H9 (cell line): Measurements from ENCODE around the gene DSP. TPM values are rescaled to one million over a fixed set of nuclear protein-coding genes. Genes with fewer than 3 reads are reported as not detected.
A peak's percentile ranks its signal among the peaks of the same experiment; 100 is the strongest.

Experiments
- DNase-seq: peaks from one replicate; pipeline ENCODE4 v3.0.0-alpha.2; 2017
- H2AFZ ChIP-seq: one replicate; pipeline ENCODE4 v1.6.1; 2013; ENCODE audit warnings: mild to moderate bottlenecking, low read length, control low read depth, moderate library complexity
- H2AK5ac ChIP-seq: 2 replicates; pipeline ENCODE4 v1.6.1; 2013; ENCODE audit warnings: low read length, control low read depth, mixed read lengths; ENCODE audit not compliant: insufficient read length
- H2BK120ac ChIP-seq: one replicate; pipeline ENCODE4 v1.6.1; 2013; ENCODE audit warnings: low read depth, mild to moderate bottlenecking, low read length, control low read depth, inconsistent platforms; ENCODE audit not compliant: poor library complexity, severe bottlenecking
- H2BK12ac ChIP-seq: 2 replicates; pipeline ENCODE4 v1.6.1; 2013; ENCODE audit warnings: low read length, control low read depth, mixed read lengths, low read depth; ENCODE audit not compliant: insufficient read length
- H2BK15ac ChIP-seq: 2 replicates; pipeline ENCODE4 v1.6.1; 2013; ENCODE audit warnings: low read depth, low read length, control low read depth
- H2BK20ac ChIP-seq: one replicate; pipeline ENCODE4 v1.6.1; 2013; ENCODE audit warnings: low read depth, mild to moderate bottlenecking, low read length, control low read depth, inconsistent platforms; ENCODE audit not compliant: poor library complexity, severe bottlenecking
- H2BK5ac ChIP-seq: 2 replicates; pipeline ENCODE4 v1.6.1; 2013; ENCODE audit warnings: low read length, control low read depth, mixed read lengths; ENCODE audit not compliant: insufficient read length
- H3K14ac ChIP-seq: 2 replicates; pipeline ENCODE4 v1.6.1; 2013; ENCODE audit warnings: low read length, control low read depth; ENCODE audit not compliant: insufficient read depth
- H3K18ac ChIP-seq: 2 replicates; pipeline ENCODE4 v1.6.1; 2013; ENCODE audit warnings: low read depth, mild to moderate bottlenecking, mixed read lengths, low read length, control low read depth; ENCODE audit not compliant: insufficient read length
- H3K23ac ChIP-seq: 2 replicates; pipeline ENCODE4 v1.6.1; 2013; ENCODE audit warnings: low read length, control low read depth, mixed read lengths, low read depth; ENCODE audit not compliant: insufficient read length
- H3K23me2 ChIP-seq: 2 replicates; pipeline ENCODE4 v1.6.1; 2013; ENCODE audit warnings: low read depth, mild to moderate bottlenecking, mixed read lengths, low read length, control low read depth; ENCODE audit not compliant: insufficient read length, poor library complexity, severe bottlenecking
- H3K27ac ChIP-seq: 2 replicates; pipeline ENCODE4 v1.5.1; 2013; ENCODE audit warnings: low read length, control low read depth, mixed read lengths, low read depth; ENCODE audit not compliant: insufficient read length
- H3K27me3 ChIP-seq: 2 replicates; pipeline ENCODE4 v1.6.1; 2013; ENCODE audit warnings: low read length, control low read depth, inconsistent platforms; ENCODE audit not compliant: insufficient read depth
- H3K4ac ChIP-seq: 2 replicates; pipeline ENCODE4 v1.6.1; 2013; ENCODE audit warnings: low read depth, mild to moderate bottlenecking, control low read depth, inconsistent platforms, low read length, moderate library complexity
- H3K4me1 ChIP-seq: 2 replicates; pipeline ENCODE4 v1.6.1; 2013; ENCODE audit warnings: low read length, control low read depth, inconsistent platforms; ENCODE audit not compliant: insufficient read depth
- H3K4me2 ChIP-seq: 2 replicates; pipeline ENCODE4 v1.6.1; 2013; ENCODE audit warnings: low read length, control low read depth, mixed read lengths; ENCODE audit not compliant: insufficient read length, insufficient read depth
- H3K56ac ChIP-seq: 2 replicates; pipeline ENCODE4 v1.6.1; 2013; ENCODE audit warnings: low read depth, mild to moderate bottlenecking, mixed read lengths, low read length, control low read depth; ENCODE audit not compliant: insufficient read length
- H3K79me1 ChIP-seq: 2 replicates; pipeline ENCODE4 v1.6.1; 2013; ENCODE audit warnings: low read depth, mild to moderate bottlenecking, moderate library complexity, low read length, control low read depth, inconsistent platforms; ENCODE audit not compliant: insufficient read depth, poor library complexity, severe bottlenecking
- H3K79me2 ChIP-seq: 2 replicates; pipeline ENCODE4 v1.6.1; 2013; ENCODE audit warnings: low read length, control low read depth, inconsistent platforms; ENCODE audit not compliant: insufficient read depth
- H3K9ac ChIP-seq: 2 replicates; pipeline ENCODE4 v1.6.1; 2013; ENCODE audit warnings: low read length, control low read depth, mixed read lengths; ENCODE audit not compliant: insufficient read length; ENCODE audit errors: extremely low read depth
- H3K9me3 ChIP-seq: one replicate; pipeline ENCODE4 v1.6.1; 2013; ENCODE audit warnings: low read depth, low read length, inconsistent platforms; ENCODE audit not compliant: control insufficient read depth
- H3T11ph ChIP-seq: one replicate; pipeline ENCODE4 v1.6.1; 2013; ENCODE audit warnings: mild to moderate bottlenecking, low read length, control low read depth, inconsistent platforms
- H4K20me1 ChIP-seq: one replicate; pipeline ENCODE4 v1.6.1; 2013; ENCODE audit not compliant: control insufficient read depth, insufficient read length, insufficient read depth
- H4K5ac ChIP-seq: 2 replicates; pipeline ENCODE4 v1.6.1; 2013; ENCODE audit warnings: low read depth, mild to moderate bottlenecking, mixed read lengths, low read length, control low read depth; ENCODE audit not compliant: insufficient read length
- H4K8ac ChIP-seq: replicated peaks from 2 replicates; pipeline ENCODE4 v1.6.1; 2013; ENCODE audit warnings: low read length, control low read depth, mixed read lengths, low read depth; ENCODE audit not compliant: insufficient read length
- H4K91ac ChIP-seq: 2 replicates; pipeline ENCODE4 v1.6.1; 2013; ENCODE audit warnings: low read depth, mild to moderate bottlenecking, moderate library complexity, mixed read lengths, low read length, control low read depth; ENCODE audit not compliant: insufficient read length
- H3K27ac Mint-ChIP-seq, 3 experiments: 2 replicates in 2 of 3; 3 replicates in 1 of 3; pipeline ENCODE4 v1.8.0; 2020 to 2021; ENCODE audit warnings: mixed read lengths in 3 of 3, mild to moderate bottlenecking in 1 of 3, moderate library complexity in 1 of 3
- H3K27me3 Mint-ChIP-seq: 2 replicates; pipeline ENCODE4 v1.8.0; 2021; ENCODE audit warnings: low read depth, mild to moderate bottlenecking, moderate library complexity, mixed read lengths
- H3K36me3 Mint-ChIP-seq, 3 experiments: 2 replicates in 2 of 3; 3 replicates in 1 of 3; pipeline ENCODE4 v1.8.0; 2020 to 2021; ENCODE audit warnings: low read depth in 3 of 3, mixed read lengths in 3 of 3; ENCODE audit not compliant: insufficient read depth in 1 of 3
- H3K4me1 Mint-ChIP-seq, 2 experiments: 2 replicates each; pipeline ENCODE4 v1.8.0; 2020; ENCODE audit warnings: mixed read lengths in 2 of 2
- H3K4me3 Mint-ChIP-seq, 2 experiments: 2 replicates in 1 of 2; 3 replicates in 1 of 2; pipeline ENCODE4 v1.8.0; 2020 to 2021; ENCODE audit warnings: mild to moderate bottlenecking in 2 of 2, mixed read lengths in 2 of 2, moderate library complexity in 1 of 2
- H3K9me3 Mint-ChIP-seq, 2 experiments: 2 replicates in 1 of 2; 3 replicates in 1 of 2; pipeline ENCODE4 v1.8.0; 2020; ENCODE audit warnings: mild to moderate bottlenecking in 2 of 2, mixed read lengths in 2 of 2, moderate library complexity in 1 of 2
- CTCF ChIP-seq: fragments of 200-600 bp; sonication (generic); conservative IDR thresholded peaks from 3 replicates; pipeline ENCODE4 v1.8.0; 2021; ENCODE audit warnings: antibody characterized with exemption, mild to moderate bottlenecking
- WGBS: extraction: QIAGEN DNeasy Blood & Tissue Kit; methylation state at CpG from one replicate; pipeline ENCODE4 v1.1.7; 2013; ENCODE audit warnings: missing lambda C conversion rate, low lambda C conversion rate, mixed read lengths; ENCODE audit not compliant: insufficient read length; ENCODE audit errors: extremely low coverage; 5-methylcytosine and 5-hydroxymethylcytosine counted together
- total RNA-seq: library from RNA; stranded (reverse); gene quantifications from 2 replicates; pipeline ENCODE4 v1.2.1, GENCODE V29; 2021

DSP gene
- total RNA-seq, 1 experiment from 2014 or later, result 48.9 TPM

DNA sequence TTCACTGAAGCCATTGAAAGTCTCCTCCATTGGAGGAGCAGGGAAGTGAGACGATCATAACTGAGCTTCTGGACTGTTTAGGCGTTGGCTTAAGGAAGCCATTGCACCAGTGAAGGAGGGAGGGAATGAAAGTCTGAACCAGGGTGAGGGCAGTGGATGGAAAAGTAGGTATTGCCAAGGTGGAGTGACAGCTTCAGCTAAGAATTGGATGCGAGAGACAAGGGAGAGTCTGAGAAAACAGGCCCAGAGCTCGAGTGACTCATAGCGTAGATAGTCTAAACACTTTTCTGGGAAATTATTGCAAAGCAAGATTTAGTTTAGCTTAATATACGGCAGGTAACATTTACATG is 4.5 kb downstream of the DSP start:
- no peak for DNase-seq
- Histone ChIP-seq H3K27me3 (no peaks in the 10 kb centered on the region), H3K4ac (no peak overlapping the region), H3K4me1 (peaks cover 3% of the 10 kb centered on the region; the same call in 1 of the 2 replicates), H3K9ac (no peak overlapping the region), H3K4me2 (no peak overlapping the region), H4K91ac (no peak overlapping the region), H4K5ac (no peak overlapping the region), H2AK5ac (no peak overlapping the region), H2BK15ac (0 out of 2 replicates have a peak overlapping the region, but pooled peaks have one; percentile 38), H3K14ac (no peak overlapping the region), H2AFZ (no peak overlapping the region), H4K20me1 (no peaks in the 10 kb centered on the region), H3K18ac (no peak overlapping the region), H3K79me1 (no peaks in the 10 kb centered on the region), H3K27ac (no peak overlapping the region), H3K23ac (no peak overlapping the region), H3T11ph (no peak overlapping the region), H2BK5ac (no peak overlapping the region), H3K56ac (no peak overlapping the region), H4K8ac (no peak overlapping the region), H3K79me2 (no peaks in the 10 kb centered on the region), H2BK20ac (no peak overlapping the region), H3K23me2 (peaks cover 8% of the 10 kb centered on the region), H3K9me3 (no peaks in the 10 kb centered on the region), H2BK120ac (no peak overlapping the region), H2BK12ac (no peak overlapping the region)
- Mint-ChIP-seq H3K36me3 (peaks cover 0 to 8% (median 4%) of the 10 kb centered on the region in 3 experiments; a peak in 3 of 7 replicates), H3K27me3 (peaks cover 7% of the 10 kb centered on the region), H3K27ac (no peak overlapping the region), H3K4me1 (peaks cover 46 to 53% of the 10 kb centered on the region in 2 experiments), H3K4me3 (no peak overlapping the region), H3K9me3 (no peaks in the 10 kb centered on the region)
- WGBS, result no CpG with 5 or more reads among the region's 6 CpGs
- no peak for TF ChIP-seq CTCF
